Activated naive CD4-positive, alpha-beta T cell treated with Interleukin-2 at 50 U/mL for 16 hours (primary cell): Measurements from ENCODE around the gene CATSPER1.
"Not testable (repeated sequence)": the region's sequence is repeated elsewhere in the genome, so short reads cannot be mapped to it uniquely, and the experiment has no call there.

Source experiments
- DNase-seq: peaks from one replicate; pipeline ENCODE4 v3.0.0-alpha.2; 2020

Gene CATSPER1

DNA sequence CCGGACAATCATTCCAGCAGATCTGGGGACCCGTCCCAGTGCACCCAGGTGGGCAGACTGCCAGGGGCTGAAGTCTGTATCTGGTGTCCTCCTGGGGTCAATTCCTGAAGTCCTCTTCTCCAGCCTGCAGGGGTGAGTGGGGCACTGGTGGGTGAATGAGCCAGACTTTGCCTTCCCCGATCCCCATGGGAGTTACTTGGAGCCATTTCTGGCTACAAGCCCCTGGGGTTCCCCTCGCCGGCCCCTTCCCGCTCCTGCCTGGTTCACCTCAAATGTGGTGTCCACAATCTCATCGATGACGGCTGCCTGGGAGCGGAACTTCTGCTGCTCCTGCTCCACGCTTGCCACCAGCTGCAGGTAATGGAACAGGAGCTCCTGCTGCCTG is 9.5 kb downstream of the CATSPER1 start:
- no peak for DNase-seq

- no peak for DNase-seq
Measured at GRCh38 chr11:66015936-66016792, 10.1 kb downstream of the CATSPER1 start.

DNA sequence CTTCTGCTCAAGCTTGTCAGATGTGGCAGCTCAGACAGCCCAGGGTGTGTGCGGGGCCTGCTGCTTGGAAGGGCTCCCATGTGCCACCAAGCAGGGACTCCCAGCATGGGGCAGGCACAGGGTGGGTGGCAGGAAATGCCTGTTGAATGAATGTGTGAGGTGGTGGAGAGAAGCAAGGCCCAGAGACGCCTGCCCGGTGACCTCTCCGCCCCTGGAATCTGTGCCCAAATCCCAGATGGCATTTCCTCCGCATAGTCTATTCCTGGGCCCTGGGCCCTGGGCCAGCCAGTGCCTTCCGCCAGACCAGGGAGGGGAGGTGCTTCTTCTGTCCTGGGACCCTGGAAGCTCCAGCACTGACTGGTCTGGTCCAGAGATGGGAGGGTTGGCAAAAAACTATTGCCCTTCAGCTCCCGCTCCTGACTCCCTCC is 10.8 kb downstream of the CATSPER1 start:
- DNase-seq = no peak

DNA sequence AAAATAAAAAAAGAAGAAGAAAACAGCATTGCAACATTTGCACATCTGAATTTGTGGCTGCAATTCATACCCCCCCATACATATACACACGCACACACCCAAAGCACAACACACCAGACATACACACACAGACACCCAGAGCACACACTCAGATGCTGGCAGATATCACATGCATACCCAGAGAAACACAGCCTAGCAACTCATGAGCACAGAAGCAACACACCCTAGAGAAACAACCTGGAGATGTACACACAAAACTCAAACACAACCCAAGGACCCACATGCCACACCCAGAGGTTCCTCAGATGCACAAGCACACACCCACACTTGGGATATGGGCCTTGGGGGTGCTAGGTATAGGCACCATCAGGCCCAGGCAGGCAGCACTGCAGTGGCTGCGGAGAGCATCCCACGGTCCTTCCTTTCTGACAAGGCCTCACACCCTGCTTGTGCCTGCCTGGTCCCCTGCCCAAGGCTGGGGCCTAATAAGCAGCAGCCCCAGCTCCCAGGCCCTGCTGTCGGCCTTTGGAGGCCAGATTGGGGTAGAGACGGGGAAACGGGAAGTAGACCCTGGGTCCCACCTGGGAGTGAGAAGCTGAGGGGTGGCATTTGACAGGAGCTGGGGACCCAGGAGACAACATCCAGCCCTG is 11.3 kb downstream of the CATSPER1 start:
- no peak for DNase-seq

DNA sequence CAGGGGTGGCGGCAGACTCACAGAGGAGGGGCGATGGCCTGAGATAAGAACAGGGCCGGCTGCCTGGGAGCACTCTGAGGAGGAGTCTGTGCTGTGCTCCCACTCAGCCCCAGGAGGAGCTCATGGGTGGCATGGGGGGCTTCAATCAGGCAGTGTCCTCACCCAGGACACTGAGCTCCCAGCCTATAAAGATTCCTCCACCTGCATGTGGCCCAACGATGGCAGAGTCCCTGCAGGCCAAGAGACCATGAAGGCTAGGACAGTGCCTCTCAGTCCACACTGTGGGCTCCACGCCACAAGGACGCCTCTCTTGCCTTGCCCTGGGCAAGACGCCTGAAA is 12.5 kb downstream of the CATSPER1 start:
- no peak for DNase-seq

DNA sequence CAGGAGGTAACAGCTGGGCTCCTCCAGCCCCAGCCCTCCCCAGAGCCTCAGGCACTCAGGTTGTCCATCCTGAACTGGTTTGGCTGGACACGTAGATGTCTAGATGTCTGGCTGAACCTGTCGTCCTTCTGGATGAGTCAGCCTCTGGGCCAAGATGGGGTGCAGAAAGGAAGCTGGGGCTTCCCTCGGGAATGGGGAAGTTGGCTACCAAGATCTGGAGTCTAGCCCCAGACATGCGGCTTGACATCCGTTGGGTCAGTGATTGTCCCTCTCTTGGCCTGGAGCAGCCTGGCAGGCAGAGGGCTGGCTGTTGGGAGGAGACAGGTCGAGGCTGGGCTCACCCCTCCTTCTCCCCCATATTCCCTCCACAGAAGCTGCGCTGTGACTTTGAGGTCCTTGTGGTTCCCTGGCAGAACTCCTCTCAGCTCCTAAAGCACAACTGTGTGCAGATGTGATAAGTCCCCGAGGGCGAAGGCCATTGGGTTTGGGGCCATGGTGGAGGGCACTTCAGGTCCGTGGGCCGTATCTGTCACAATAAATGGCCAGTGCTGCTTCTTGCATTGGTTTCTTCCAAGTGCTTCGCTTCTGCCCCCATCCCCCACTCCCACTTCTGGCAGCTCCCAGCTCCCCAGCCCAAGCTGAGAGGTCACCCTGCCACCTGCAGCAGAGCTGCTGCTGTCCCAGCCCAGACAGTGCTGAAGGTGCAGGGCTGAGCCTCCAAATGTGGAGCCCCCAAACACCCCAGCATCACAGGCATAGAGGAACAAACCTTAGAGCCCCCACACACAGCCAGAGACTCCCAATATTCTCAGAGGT is 13.1 kb downstream of the CATSPER1 start:
- no peak for DNase-seq

DNA sequence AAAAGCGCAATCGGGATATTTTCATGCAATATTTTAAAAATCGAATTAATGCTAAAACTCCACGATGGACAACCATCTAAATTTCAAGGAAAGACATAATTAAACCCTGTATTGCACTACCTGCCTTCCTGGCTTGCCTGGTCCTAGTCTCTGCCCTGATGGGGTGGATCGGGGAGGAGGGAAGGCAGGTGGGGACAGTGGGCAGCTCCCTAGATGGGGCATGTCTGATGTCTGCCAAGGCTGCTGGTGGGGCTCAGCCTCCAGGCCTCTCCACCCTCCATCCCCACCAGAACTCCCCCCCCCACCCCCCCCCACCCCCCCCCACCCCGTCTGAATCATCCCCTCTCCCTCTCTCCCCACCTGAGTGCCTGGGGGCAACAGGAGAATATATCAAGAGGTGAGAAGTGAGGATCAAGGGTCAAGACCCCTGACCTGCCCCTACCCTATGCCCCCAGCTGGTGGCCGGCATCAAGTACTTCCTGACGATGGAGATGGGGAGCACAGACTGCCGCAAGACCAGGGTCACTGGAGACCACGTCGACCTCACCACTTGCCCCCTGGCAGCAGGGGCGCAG is 13.8 kb downstream of the CATSPER1 start:
- no peak for DNase-seq

GRCh38 chr11:66011785-66012303 is 14.4 kb downstream of the CATSPER1 start, which contains the start of gene CST6:
TSS of gene CST6 (plus strand) at chr11:66012008. CDS start at chr11:66012045, 37 bp downstream.
- no peak for DNase-seq

- DNase-seq = no peak
Measured at GRCh38 chr11:66011239-66011784, 15.0 kb downstream of the CATSPER1 start.

DNA sequence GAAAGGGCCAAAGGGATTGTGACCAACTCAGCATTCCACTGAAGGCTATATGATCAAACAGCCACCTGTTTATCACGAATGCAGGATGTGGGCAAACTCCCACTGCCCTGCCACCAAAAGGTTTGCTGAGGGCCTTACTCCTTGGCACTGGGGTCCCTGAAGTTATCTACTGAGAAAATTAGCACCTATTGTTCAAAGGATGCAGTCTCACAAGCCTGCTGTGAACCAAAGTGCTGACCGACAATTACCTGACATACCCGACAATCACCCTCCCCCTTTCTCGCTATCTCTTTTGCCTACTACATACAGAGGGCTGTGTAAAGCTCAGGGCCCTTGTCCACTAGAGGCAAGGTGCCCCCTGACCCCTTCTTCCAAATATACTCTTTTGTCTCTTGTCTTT is 16.2 kb downstream of the CATSPER1 start:
- DNase-seq = not testable (repeated sequence)

DNA sequence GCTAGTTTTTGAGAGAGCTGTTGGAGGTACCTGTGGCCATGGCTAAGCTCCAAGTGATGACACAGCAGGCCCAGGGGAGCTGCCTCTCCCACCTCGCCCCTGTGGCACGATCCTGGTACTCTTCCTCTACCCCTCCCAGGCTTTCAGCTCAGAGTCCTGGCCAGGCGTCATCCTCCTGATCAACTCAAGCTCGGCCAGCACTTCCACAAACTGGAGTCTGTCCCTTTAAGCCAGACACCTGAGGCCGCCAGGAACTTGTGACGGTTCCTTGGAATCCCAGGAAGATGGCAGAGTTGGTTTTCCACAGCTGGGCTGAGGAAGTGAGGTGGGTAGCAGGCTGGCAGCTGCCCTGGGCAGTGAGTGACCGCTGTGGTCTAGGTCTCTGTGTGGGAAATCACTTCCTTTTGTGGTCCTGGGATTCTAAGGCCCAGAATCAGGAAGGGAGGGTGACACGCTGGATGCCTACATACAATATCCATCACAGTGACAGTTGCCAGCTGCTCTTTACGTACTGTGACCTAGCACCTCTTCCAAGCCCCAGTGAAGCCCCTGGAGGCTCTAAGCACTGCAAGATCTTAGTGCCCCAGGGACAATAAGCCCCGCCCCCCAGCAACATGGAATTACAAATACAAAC is 17.7 kb downstream of the CATSPER1 start:
- DNase-seq = no peak

DNA sequence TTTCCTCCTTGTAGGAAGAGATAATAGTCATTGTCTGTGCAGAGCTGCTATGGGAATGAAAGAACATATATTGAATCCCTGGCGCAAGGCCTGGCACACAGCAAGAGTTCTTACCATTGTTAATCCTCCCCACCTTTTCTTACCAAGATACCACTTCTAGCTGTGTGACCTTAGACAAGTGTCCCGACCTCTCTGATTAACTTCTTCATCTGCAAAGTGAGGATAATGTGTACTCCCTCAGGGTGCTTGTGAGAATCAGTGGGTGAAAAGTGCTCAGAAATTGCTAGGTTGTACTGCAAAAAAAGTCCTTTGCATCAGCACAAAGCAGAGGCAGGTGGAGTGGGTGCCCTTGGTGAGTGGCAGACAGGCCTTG is 18.2 kb downstream of the CATSPER1 start:
- DNase-seq = no peak

DNA sequence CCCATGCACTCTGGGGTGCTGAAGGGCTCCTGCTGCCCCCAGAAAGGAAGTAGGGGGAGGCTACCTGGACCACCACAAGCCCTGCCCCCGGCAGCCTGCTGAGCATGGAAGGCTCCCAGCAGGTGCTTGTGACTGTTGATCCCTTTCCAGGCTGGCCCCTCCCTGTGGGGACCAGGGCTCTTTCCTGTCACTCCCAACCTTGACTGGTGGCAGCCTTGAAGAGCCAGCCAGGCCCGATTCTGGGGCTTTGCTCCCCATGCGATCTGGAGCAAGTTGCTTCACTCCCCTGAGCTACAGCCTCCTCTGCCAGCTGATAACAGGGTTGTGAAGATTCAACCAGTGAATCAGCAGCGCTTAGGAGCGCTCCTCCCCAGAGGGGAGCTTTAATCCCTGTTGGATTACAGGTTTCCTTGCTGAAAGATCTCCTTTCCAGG is 19.1 kb downstream of the CATSPER1 start:
- DNase-seq = no peak

GRCh38 chr11:66006891-66007176 is 19.4 kb downstream of the CATSPER1 start:
- DNase-seq = no peak

DNA sequence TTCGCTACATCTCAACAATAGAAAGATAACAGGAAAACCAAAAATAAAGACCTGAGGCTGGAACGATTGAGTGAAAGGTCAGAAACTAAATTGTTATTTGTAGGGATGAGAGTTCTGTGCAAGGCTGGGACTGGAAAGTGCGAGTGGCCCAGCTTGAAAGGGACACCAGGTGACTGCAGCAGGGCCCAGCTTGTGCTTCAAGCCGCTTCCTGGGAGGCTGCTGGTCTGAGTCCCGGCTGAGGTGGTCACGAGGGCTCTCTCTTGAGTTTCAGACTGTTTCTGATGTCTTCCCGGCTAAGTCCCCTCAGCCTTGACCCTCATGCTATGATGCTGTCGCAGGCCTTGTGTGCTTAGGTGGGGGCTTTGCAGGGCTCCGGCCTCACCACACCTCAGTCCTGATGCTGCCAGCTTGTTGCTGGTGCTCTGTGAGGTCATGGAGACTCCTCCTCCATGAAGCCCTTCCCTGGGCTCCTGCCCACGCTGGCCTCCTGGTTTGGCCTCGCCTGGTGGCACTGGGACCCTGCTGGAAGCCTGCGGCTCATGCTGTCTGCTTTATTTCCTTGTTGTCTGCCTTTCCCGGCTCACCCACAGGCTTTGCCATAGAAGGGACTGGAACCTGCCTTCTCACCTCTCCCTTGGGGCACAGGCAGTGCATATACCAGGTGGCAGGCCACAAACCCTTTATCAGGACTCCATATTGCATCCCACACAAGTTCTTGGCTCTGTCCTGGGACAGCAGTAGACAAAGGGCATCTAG is 20.0 kb downstream of the CATSPER1 start:
- no peak for DNase-seq

- DNase-seq = no peak
Measured at GRCh38 chr11:66004186-66004585, 22.1 kb downstream of the CATSPER1 start.

GRCh38 chr11:66003291-66003690 is 23.0 kb downstream of the CATSPER1 start:
- no peak for DNase-seq

DNA sequence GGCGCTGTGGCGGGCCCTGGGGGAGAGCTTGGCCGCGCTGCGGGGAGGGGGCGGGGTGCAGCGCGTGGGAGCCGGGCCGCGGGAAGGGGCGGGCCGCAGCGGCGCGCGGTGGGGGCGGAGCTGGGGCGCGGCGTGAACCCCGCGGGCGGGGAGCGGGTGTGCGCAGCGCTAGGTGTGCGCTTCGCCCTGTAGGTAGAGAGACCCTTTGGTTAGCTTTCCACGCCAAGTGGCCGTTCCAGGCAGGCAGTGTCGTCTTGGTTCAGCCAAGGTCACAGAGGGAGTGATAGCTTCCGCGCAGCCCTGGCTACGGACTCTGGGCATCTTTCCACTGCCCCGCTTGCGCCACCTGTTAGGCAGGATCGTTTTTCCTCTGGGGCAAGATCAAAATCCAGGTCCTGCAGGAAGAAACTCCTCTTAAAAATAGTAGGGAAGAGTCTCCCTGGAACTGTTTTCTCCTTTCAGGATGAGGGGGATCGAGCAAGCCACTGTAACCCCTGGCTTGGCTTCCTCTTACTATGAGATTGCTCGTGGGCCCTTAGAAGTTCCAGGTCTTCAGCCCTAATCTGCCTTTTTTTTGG is 23.5 kb downstream of the CATSPER1 start:
- no peak for DNase-seq

DNA sequence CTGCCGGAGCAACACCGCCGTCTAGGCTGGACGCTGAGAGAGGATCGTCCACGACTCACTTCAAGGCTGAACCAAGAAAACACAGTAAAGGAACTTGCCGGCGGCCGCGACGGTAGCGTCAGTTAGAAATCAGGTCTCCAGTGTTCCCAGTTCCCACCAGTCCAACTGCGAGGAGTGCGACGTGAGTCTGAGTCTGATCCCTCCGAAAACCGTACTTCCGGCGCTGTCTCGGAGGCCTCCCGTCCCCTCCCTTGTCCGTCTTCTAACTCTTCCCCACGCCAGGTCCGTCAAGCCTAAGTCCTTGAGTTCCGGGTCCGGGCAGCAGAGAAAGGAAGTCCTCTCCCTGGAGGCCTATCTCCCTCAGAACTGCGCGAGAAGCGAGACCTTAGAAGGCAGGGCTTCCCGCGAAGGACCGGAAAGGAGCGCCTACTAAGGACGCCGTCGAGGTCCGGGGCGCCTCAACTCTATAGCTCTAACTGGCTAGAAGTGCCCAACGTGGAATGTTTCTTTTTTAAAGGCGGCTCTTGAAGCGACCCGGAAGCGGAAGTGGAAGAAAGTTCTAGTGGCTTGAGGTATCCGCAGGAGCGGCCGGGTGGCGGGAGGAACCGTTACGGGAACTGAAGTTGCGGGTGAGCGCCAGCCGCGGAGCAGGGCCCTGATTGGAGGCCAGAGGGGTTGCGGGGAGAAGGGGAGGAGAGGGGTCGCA is 24.2 kb downstream of the CATSPER1 start, which contains the start of the genes BANF1 and EIF1AD:
BANF1 (plus strand) TSS at position 562 of the 706 bp plus-strand sequence. CDS start 748 bp downstream, outside the sequence.
EIF1AD (minus strand) TSS at position 216 of the 706 bp plus-strand sequence. CDS start 1,768 bp downstream, outside the sequence.
- DNase-seq = peak; percentile 93

DNA sequence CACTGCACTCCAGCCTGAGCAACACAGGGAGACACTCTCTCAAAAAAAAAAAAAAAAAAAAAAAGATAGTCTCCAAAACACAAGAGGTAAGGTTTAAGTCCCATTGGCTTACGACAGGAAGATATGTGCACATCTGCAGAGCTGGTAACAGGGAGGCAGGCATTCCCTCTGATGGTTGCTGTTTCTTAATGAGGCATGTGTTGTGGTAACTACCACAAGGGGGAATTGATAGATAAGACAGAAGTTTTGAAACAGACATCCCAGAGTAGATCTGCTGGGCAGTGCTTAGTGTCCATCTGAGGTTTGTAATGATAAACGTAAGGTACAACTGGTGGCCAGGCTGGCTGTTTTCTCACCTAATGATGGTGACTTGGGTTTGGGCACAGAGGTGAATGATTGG is 29.0 kb downstream of the CATSPER1 start:
- no peak for DNase-seq
